Nephron progenitor cell (in vitro differentiated cells): ENCODE data around the gene KIAA1755.
A peak's percentile ranks its signal among the peaks of the same experiment; 100 is the strongest.
"Not testable (repeated sequence)": the region's sequence is repeated elsewhere in the genome, so short reads cannot be mapped to it uniquely, and the experiment has no call there.

Source experiments
- DNase-seq: peaks from one replicate; pipeline ENCODE4 v3.0.0; 2021
- H3K27ac Mint-ChIP-seq: 2 replicates; pipeline ENCODE4 v1.8.0; 2021; ENCODE audit warnings: mild to moderate bottlenecking, moderate library complexity, mixed read lengths
- H3K27me3 Mint-ChIP-seq: 2 replicates; pipeline ENCODE4 v1.8.0; 2021; ENCODE audit warnings: mild to moderate bottlenecking, low read depth, mixed read lengths; ENCODE audit not compliant: poor library complexity
- H3K36me3 Mint-ChIP-seq: 2 replicates; pipeline ENCODE4 v1.8.0; 2021; ENCODE audit warnings: low read depth, mixed read lengths
- H3K4me1 Mint-ChIP-seq: 2 replicates; pipeline ENCODE4 v1.8.0; 2021; ENCODE audit warnings: mixed read lengths
- H3K4me3 Mint-ChIP-seq: 2 replicates; pipeline ENCODE4 v1.8.0; 2021; ENCODE audit warnings: mild to moderate bottlenecking, moderate library complexity, mixed read lengths
- H3K9me3 Mint-ChIP-seq: 2 replicates; pipeline ENCODE4 v1.8.0; 2021; ENCODE audit warnings: mild to moderate bottlenecking, moderate library complexity, mixed read lengths
- CTCF ChIP-seq: fragments of 200-600 bp; sonication (generic); IDR thresholded peaks from 2 replicates; pipeline ENCODE4 v1.5.0; 2021; ENCODE audit warnings: antibody characterized with exemption

KIAA1755 gene

GRCh38 chr20:38249536-38250310, 10.8 kb downstream of the KIAA1755 start:
- Mint-ChIP-seq H3K4me3 (no peak overlapping the region), H3K36me3 (no peaks in the 10 kb centered on the region), H3K9me3 (peaks cover 5% of the 10 kb centered on the region), H3K4me1 (peaks cover 26% of the 10 kb centered on the region), H3K27ac (no peak overlapping the region), H3K27me3 (peaks cover 7% of the 10 kb centered on the region)
- TF ChIP-seq CTCF: no peak
- no peak for DNase-seq

- DNase-seq: no peak
- H3K27ac Mint-ChIP-seq: no peak overlapping the region
Observed at GRCh38 chr20:38248133-38248532, 12.4 kb downstream of the KIAA1755 start.

GRCh38 chr20:38247725-38248124, 12.8 kb downstream of the KIAA1755 start:
- peaks cover 18% of the 10 kb centered on the region for H3K4me1 Mint-ChIP-seq
- not testable (repeated sequence) for H3K36me3 Mint-ChIP-seq

More at GRCh38 chr20:38248133-38248532, 12.4 kb downstream of the KIAA1755 start:
- Mint-ChIP-seq H3K36me3 (no peaks in the 10 kb centered on the region), H3K9me3 (peaks cover 19% of the 10 kb centered on the region), H3K4me1 (peaks cover 22% of the 10 kb centered on the region), H3K4me3 (no peak overlapping the region), H3K27me3 (peaks cover 9% of the 10 kb centered on the region)
- no peak for TF ChIP-seq CTCF

DNA sequence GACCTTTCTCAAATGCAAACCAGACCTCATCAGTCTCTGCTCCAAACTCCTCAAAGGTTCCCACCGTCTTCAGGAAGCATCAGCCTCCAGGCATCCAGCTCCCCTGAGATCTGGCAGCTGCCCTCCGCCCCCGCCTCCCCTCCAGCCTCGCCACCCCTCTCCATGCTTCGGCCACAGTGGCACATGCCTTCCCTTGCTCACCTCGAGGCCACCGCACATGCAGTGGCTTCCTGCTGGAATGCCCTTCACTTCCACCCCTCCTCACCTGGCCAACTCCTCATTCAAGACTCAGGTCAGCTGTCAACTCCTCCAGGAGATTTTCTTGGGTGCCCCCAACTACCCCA, 13.4 kb downstream of the KIAA1755 start:
- H3K4me3 Mint-ChIP-seq: no peak overlapping the region
- peaks cover 29% of the 10 kb centered on the region for H3K9me3 Mint-ChIP-seq
- H3K27ac Mint-ChIP-seq: no peak overlapping the region
- peaks cover 13% of the 10 kb centered on the region for H3K27me3 Mint-ChIP-seq
- no peak for DNase-seq
- H3K4me1 Mint-ChIP-seq: peaks cover 12% of the 10 kb centered on the region
- no peak for TF ChIP-seq CTCF
- H3K36me3 Mint-ChIP-seq: no peaks in the 10 kb centered on the region

More at GRCh38 chr20:38247725-38248124, 12.8 kb downstream of the KIAA1755 start:
- H3K27ac Mint-ChIP-seq, DNase-seq, H3K4me3 Mint-ChIP-seq: not testable (repeated sequence)
- Mint-ChIP-seq H3K27me3 (peaks cover 12% of the 10 kb centered on the region), H3K9me3 (peaks cover 23% of the 10 kb centered on the region)

DNA sequence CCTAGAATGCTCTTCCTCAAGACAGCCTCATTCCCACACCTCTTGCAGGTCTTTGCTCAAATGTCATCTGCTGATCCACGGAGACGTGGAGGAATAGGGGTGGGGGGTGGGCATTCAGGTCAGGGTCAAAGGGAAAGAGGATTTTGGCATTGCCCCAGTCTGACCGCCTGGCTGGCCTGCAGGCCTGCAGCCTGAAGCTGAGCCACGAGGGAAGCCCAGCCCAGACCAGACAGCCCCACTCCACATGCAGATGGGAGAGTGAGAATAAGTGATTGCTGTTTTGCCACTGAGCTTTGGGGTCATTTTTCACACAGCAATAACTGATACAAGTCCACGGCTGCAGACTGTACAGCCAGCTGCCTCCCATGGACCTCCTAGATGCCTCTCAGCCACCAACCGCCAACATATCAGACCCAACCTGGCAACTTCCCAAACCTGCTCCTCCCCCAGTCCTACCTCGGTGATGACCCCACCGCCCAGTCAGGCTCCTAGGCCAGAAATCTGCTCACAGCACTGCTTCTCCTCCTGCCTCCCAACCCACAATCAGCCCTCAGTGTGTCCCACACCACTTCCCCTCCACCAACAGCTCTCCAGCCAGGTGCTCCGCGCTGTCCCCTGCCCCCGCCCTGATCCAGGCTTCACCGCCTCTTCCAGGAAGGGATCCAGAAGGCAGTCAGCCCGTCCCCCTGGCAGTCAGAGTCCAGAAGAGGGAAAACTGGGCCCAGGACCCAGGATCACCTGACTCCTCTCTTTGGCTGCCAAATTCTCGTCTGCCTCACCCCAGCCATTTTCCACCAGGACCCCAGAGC, 14.0 kb downstream of the KIAA1755 start:
- Mint-ChIP-seq H3K9me3 (peaks cover 35% of the 10 kb centered on the region), H3K4me1 (peaks cover 11% of the 10 kb centered on the region), H3K4me3 (no peak overlapping the region), H3K27ac (no peak overlapping the region), H3K36me3 (no peaks in the 10 kb centered on the region), H3K27me3 (peaks cover 13% of the 10 kb centered on the region)
- no peak for DNase-seq
- no peak for TF ChIP-seq CTCF

DNA sequence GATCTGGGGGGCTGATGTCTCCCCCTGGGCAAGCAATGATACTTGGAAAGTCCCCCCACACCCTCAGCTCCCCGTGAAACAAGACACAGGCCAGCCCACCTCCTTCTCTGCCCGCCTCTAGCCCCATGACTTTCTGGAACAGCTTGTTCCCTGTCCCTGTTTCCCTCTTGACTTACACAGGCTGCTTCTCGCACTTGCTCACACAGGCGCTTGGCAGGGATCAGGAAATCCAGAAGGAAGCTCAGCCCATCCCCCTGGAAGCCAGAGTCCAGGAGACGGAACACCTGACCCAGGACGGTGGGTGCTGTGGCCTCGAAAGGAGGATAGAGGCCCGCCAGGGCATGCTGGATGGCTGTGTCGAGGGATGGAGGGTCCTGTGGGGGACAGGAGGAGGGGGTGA, 14.8 kb downstream of the KIAA1755 start:
- H3K27ac Mint-ChIP-seq: peak overlapping the region; percentile 66
- H3K4me3 Mint-ChIP-seq: no peak overlapping the region
- no peak for DNase-seq
- H3K36me3 Mint-ChIP-seq: no peaks in the 10 kb centered on the region
- no peak for TF ChIP-seq CTCF
- peaks cover 11% of the 10 kb centered on the region for H3K4me1 Mint-ChIP-seq
- H3K27me3 Mint-ChIP-seq: peaks cover 13% of the 10 kb centered on the region
- H3K9me3 Mint-ChIP-seq: peaks cover 39% of the 10 kb centered on the region
